ENCODE data around the gene SLC2A14.

DNA sequence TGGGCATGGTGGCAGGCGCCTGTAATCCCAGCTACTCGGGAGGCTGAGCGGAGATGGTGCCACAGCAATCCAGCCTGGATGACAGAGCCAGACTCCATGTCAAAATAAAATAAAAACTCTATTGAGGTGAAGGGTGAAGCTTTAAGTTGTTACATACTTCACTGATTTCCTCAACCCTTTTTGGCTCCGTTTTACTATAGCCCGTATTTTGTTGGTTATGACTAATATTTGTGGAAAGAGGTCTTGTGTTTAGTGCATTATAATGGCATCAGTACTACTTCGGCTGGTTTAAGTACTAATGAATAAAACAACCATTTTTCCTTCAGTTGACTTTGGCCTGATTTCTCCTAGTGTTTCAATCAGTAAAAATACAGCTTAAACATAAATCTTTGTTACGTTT lies 27.0 kb upstream of the SLC2A14 start:
- TF ChIP-seq, protein P1, sequence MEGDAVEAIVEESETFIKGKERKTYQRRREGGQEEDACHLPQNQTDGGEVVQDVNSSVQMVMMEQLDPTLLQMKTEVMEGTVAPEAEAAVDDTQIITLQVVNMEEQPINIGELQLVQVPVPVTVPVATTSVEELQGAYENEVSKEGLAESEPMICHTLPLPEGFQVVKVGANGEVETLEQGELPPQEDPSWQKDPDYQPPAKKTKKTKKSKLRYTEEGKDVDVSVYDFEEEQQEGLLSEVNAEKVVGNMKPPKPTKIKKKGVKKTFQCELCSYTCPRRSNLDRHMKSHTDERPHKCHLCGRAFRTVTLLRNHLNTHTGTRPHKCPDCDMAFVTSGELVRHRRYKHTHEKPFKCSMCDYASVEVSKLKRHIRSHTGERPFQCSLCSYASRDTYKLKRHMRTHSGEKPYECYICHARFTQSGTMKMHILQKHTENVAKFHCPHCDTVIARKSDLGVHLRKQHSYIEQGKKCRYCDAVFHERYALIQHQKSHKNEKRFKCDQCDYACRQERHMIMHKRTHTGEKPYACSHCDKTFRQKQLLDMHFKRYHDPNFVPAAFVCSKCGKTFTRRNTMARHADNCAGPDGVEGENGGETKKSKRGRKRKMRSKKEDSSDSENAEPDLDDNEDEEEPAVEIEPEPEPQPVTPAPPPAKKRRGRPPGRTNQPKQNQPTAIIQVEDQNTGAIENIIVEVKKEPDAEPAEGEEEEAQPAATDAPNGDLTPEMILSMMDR (optimal IDR thresholded peaks at IDR 0.05 in 1 of 3, IDR thresholded peaks at IDR 0.05 in 1 of 3, conservative IDR thresholded peaks at IDR 0.05 in 1 of 3; ENCODE audit: extremely low read depth in 1 of 3, insufficient read depth in 2 of 3, low read length in 3 of 3) = no peak
- TF ChIP-seq EZH2 (IDR thresholded peaks at IDR 0.05; ENCODE audit: low read length) = no peak
